ENCODE measurements around the gene MINDY2. TPM values are rescaled to one million over a fixed set of nuclear protein-coding genes. Genes with fewer than 3 reads are reported as not detected.

Gene MINDY2
- total RNA-seq, 2 experiments from 2014 or later: 7.5 to 7.7 TPM

GRCh38 chr15:58731756-58732535, 39.2 kb upstream of the MINDY2 start:
- Mint-ChIP-seq H3K27ac (peak overlapping the region; percentile 67), H3K27me3 (no peaks in the 10 kb centered on the region), H3K4me3 (peak overlapping the region; percentile 20), H3K36me3 (ENCODE audit: low read depth) (peaks cover 25% of the 10 kb centered on the region), H3K4me1 (ENCODE audit: low read depth) (peaks cover 80% of the 10 kb centered on the region), H3K9me3 (no peaks in the 10 kb centered on the region)
- ATAC-seq (ENCODE audit: poor library complexity) (no peak), DNase-seq (peak in 2 of 14 experiments; percentile 32 to 33)
- H3K4me1 ChIP-seq (ENCODE audit: insufficient read depth, low read length): peaks cover 17% of the 10 kb centered on the region
- TF ChIP-seq, protein P1, sequence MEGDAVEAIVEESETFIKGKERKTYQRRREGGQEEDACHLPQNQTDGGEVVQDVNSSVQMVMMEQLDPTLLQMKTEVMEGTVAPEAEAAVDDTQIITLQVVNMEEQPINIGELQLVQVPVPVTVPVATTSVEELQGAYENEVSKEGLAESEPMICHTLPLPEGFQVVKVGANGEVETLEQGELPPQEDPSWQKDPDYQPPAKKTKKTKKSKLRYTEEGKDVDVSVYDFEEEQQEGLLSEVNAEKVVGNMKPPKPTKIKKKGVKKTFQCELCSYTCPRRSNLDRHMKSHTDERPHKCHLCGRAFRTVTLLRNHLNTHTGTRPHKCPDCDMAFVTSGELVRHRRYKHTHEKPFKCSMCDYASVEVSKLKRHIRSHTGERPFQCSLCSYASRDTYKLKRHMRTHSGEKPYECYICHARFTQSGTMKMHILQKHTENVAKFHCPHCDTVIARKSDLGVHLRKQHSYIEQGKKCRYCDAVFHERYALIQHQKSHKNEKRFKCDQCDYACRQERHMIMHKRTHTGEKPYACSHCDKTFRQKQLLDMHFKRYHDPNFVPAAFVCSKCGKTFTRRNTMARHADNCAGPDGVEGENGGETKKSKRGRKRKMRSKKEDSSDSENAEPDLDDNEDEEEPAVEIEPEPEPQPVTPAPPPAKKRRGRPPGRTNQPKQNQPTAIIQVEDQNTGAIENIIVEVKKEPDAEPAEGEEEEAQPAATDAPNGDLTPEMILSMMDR (IDR thresholded peaks at IDR 0.05): no peak
- no peaks in the 10 kb centered on the region for H3K27me3 ChIP-seq (ENCODE audit: control insufficient read depth in 1 of 2, insufficient read depth in 2 of 2, low read length in 2 of 2)
- intact Hi-C loops (cut with DNase I, micrococcal nuclease): no loop called here
- CTCF ChIA-PET: interaction anchor here (0.7 kb wide), 1 partner anchor 39 kb away, joined by 3 read pairs; the partner anchor contains the start of gene MINDY2
- no peak overlapping the region for H3K27ac ChIP-seq (ENCODE audit: low read depth in 1 of 2, low read length in 2 of 2)
- peaks cover 3% of the 10 kb centered on the region for H3K36me3 ChIP-seq (ENCODE audit: insufficient read depth, low read length)
- H3K4me3 ChIP-seq (ENCODE audit: low read length): no peak overlapping the region
- POLR2A ChIA-PET: no interaction called here
- no peaks in the 10 kb centered on the region for H3K9me3 ChIP-seq (ENCODE audit: control insufficient read depth in 1 of 2, insufficient read depth in 1 of 2, low read length in 2 of 2)

DNA sequence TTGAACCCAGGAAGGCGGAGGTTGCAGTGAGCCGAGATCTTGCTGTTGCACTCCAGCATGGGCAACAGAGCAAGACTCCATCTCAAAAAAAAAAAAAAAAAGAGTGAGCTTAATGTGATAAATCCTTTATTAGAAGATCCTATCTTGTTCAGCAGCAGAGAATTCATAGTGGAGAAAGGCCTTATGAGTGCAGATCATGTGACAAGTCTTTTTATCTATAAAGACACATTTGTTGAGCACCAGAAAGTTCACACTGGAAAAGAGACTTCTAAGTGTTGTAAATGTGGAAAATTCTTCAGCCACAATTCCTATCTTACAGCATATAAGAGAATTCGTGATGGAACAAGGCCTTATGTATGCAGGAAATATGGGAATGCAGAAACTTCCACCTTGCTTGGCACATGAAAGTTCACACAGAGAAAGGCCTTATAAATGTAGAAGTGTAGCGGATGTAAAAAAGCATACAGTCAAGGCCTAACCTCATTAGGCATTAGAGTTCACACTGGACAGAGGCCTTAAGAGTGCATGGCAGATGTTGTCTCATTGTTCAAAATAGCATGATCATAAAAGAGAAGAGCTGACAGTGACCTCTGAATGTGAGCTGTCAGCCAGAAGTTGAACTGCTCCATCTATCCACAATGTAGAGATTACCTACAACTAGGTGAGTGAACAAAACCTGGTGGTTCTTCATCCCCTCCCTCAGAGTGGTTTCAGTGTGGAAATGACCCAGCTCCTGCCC, 38.3 kb upstream of the MINDY2 start:
- Histone ChIP-seq H3K9me3 (ENCODE audit: control insufficient read depth in 1 of 2, insufficient read depth in 1 of 2, low read length in 2 of 2) (no peaks in the 10 kb centered on the region), H3K4me3 (ENCODE audit: low read length) (no peak overlapping the region), H3K4me1 (ENCODE audit: insufficient read depth, low read length) (peaks cover 17% of the 10 kb centered on the region), H3K36me3 (ENCODE audit: insufficient read depth, low read length) (peaks cover 3% of the 10 kb centered on the region), H3K27ac (ENCODE audit: low read depth in 1 of 2, low read length in 2 of 2) (no peak overlapping the region), H3K27me3 (ENCODE audit: control insufficient read depth in 1 of 2, insufficient read depth in 2 of 2, low read length in 2 of 2) (no peaks in the 10 kb centered on the region)
- DNase-seq: no peak
- ChIA-PET POLR2A (no interaction called here), CTCF (interaction anchor here (0.7 kb wide), 1 partner anchor 38 kb away, joined by 3 read pairs; the partner anchor contains the start of gene MINDY2)
- peak overlapping the region; percentile 0 for H3K4me3 Mint-ChIP-seq
- H3K27ac Mint-ChIP-seq: no peak overlapping the region
- intact Hi-C loops (cut with DNase I, micrococcal nuclease): no loop called here
- TF ChIP-seq, protein P1 (IDR thresholded peaks at IDR 0.05): no peak
- H3K9me3 Mint-ChIP-seq: no peaks in the 10 kb centered on the region
- H3K4me1 Mint-ChIP-seq (ENCODE audit: low read depth): peaks cover 83% of the 10 kb centered on the region
- ATAC-seq (ENCODE audit: poor library complexity): no peak
- peaks cover 25% of the 10 kb centered on the region for H3K36me3 Mint-ChIP-seq (ENCODE audit: low read depth)
- H3K27me3 Mint-ChIP-seq: no peaks in the 10 kb centered on the region

DNA sequence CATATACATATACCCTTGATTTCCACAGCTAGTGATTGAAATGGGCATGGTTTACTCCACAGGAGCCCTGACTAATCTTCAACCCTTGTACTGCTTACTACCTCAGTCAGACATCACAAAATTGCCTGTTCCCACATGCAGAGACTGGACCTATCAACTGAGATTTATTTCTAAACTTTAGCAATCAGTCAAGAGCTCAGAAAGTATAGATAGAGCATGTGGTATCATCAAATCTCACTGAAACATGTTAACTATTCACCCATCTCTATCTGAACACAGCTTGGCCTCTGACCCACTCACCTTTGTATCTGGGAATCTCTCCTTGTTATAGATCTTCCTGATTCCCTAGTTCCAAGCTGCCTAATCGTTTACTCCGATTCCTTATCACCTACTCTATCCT, 36.2 kb upstream of the MINDY2 start:
- no peak overlapping the region for H3K4me3 ChIP-seq (ENCODE audit: low read length)
- Mint-ChIP-seq H3K9me3 (no peaks in the 10 kb centered on the region), H3K4me1 (ENCODE audit: low read depth) (peaks cover 86% of the 10 kb centered on the region), H3K27me3 (no peaks in the 10 kb centered on the region), H3K27ac (peak overlapping the region; percentile 8), H3K36me3 (ENCODE audit: low read depth) (peaks cover 25% of the 10 kb centered on the region), H3K4me3 (no peak overlapping the region)
- H3K9me3 ChIP-seq (ENCODE audit: control insufficient read depth in 1 of 2, insufficient read depth in 1 of 2, low read length in 2 of 2): no peaks in the 10 kb centered on the region
- ATAC-seq (ENCODE audit: poor library complexity) (no peak), DNase-seq (no peak)
- H3K27me3 ChIP-seq (ENCODE audit: control insufficient read depth in 1 of 2, insufficient read depth in 2 of 2, low read length in 2 of 2): no peaks in the 10 kb centered on the region
- H3K27ac ChIP-seq (ENCODE audit: low read depth in 1 of 2, low read length in 2 of 2): no peak overlapping the region
- H3K36me3 ChIP-seq (ENCODE audit: insufficient read depth, low read length): peaks cover under 1% of the 10 kb centered on the region
- intact Hi-C loops (cut with DNase I, micrococcal nuclease): no loop called here
- peaks cover 21% of the 10 kb centered on the region for H3K4me1 ChIP-seq (ENCODE audit: insufficient read depth, low read length)
- POLR2A ChIA-PET: interaction anchor here (1.3 to 1.6 kb wide), 2 partner anchors 15 to 36 kb away, joined by 4 read pairs; partner anchors contain the start of gene MINDY2
- TF ChIP-seq, protein P1 (IDR thresholded peaks at IDR 0.05): no peak
- CTCF ChIA-PET: no interaction called here

Data from CD4-positive, alpha-beta T cell (primary cell).